Lower leg skin (tissue), 4 donors: Measurements from ENCODE around the gene PCDHGA6. TPM values are rescaled to one million over a fixed set of nuclear protein-coding genes. Genes with fewer than 3 reads are reported as not detected.
"Not testable (repeated sequence)": the region's sequence is repeated elsewhere in the genome, so short reads cannot be mapped to it uniquely, and the experiment has no call there.

Experiments
- DNase-seq, 2 donors: peaks; one replicate each; pipeline ENCODE4 v3.0.0-alpha.2; 2019; ENCODE audit warnings: low spot score in 2 of 2
- H3K4me3 ChIP-seq: fragments of 200-600 bp; sonication (generic); 2 replicates; pipeline ENCODE4 v1.5.1; 2017; ENCODE audit warnings: mild to moderate bottlenecking, low read depth; ENCODE audit not compliant: poor library complexity, severe bottlenecking
- POLR2A ChIP-seq, 2 donors: fragments of 450-650 bp; IDR thresholded peaks; one replicate each; pipeline ENCODE4 v1.6.1; 2016 to 2017; ENCODE audit warnings: antibody characterized with exemption in 2 of 2, mild to moderate bottlenecking in 1 of 2, moderate library complexity in 1 of 2
- WGBS, 2 donors: methylation state at CpG; one replicate each; pipeline ENCODE4 v1.1.5; 2018; 5-methylcytosine and 5-hydroxymethylcytosine counted together
- intact Hi-C: fragments of 100-400 bp; cut with DNase I; formaldehyde crosslinking; loops from one replicate; pipeline ENCODE4 v1.15.0; 2023; ENCODE audit warnings: low total_unique reads
- total RNA-seq, 4 donors: library from RNA; depleted of rRNA; stranded (reverse); fragments of >200 nt; gene quantifications; one replicate each; pipeline ENCODE4 v1.1.0, GENCODE V29; 2016
- TF ChIP-seq, protein P1 (sequence below), 3 donors: fragments of 450-650 bp; IDR thresholded peaks; one replicate each; pipeline ENCODE4 v1.5.1; 2016; ENCODE audit warnings: antibody characterized with exemption in 3 of 3, mild to moderate bottlenecking in 3 of 3, moderate library complexity in 2 of 3

PCDHGA6 gene
- total RNA-seq, result 1 to 10 TPM; 2.5 to 3.7 (median 3.6) TPM

DNA sequence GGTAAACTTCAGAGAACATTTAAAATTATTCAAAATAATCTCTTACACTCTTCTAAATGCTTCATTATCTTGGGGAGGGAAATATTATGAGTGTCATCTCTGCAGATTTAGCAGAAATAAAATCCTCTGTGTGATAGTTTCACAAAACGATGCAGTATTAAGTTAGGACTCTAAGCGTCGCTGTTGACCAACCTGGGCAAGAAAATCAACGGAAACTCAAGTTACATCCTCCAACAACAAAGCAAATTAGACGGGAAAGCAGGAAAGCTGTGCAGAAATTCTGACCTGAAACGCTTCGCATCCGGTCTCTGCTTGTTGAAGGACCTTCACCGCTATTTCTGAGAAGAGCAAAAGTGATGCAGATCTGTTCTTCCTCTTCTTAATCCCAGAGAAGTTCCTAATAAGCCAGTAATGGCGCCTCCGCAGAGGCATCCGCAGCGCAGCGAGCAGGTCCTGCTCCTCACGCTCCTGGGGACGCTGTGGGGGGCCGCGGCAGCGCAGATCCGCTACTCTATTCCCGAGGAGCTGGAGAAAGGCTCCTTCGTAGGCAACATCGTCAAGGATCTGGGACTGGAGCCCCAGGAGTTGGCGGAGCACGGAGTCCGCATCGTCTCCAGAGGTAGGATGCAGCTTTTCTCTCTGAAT is at the start of gene PCDHGA6:
Gene PCDHGA6, plus strand, starts transcription at position 219 of the 645 bp plus-strand sequence. Its CDS starts 193 bp downstream, at position 412.
- TF ChIP-seq, protein P1, sequence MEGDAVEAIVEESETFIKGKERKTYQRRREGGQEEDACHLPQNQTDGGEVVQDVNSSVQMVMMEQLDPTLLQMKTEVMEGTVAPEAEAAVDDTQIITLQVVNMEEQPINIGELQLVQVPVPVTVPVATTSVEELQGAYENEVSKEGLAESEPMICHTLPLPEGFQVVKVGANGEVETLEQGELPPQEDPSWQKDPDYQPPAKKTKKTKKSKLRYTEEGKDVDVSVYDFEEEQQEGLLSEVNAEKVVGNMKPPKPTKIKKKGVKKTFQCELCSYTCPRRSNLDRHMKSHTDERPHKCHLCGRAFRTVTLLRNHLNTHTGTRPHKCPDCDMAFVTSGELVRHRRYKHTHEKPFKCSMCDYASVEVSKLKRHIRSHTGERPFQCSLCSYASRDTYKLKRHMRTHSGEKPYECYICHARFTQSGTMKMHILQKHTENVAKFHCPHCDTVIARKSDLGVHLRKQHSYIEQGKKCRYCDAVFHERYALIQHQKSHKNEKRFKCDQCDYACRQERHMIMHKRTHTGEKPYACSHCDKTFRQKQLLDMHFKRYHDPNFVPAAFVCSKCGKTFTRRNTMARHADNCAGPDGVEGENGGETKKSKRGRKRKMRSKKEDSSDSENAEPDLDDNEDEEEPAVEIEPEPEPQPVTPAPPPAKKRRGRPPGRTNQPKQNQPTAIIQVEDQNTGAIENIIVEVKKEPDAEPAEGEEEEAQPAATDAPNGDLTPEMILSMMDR (IDR thresholded peaks at IDR 0.05), result no peak
- no peak for TF ChIP-seq POLR2A (IDR thresholded peaks at IDR 0.05)
- no peak within 1 kb of the TSS for H3K4me3 ChIP-seq
- intact Hi-C loops, result no loop called here
- 22 to 23% methylated on average over 27 of the region's 27 CpGs for WGBS, 2 donors
- no peak for DNase-seq

DNA sequence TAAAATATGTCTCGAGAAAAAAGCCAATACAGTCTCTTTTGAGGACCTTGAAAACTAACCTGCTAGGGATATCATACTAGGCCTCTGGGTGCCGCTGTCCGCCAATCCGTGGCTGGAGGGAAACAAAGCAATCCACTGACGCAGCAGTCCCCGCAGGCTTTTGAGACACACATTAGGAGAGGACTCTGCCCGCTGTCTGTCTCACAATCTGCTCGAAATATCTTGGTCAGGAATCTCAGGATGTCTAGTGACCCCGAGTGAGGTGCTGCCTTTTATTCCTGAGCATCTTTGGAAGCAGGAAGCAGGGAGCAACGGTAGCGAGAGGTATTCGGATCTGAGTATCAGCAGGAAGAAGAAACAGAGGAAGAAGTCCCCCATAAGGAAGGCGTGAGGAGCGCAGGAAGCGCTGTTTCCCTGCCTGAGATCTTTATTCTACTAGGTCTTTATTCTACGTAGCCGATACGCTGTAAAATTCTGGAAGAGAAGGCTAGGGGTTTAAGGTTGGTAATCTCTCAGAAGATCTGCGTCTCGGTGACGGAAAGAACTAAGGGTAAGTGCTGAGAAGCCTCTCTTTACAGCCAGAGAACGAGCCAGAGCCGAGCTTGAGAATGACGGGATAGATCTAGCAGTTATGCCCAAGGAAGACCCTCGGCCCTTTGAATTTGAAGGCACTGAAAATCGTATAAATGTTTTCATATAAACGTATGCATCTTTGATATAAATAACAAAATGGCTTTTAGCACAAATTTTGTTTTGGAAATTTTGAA is 47.4 kb upstream of the PCDHGA6 start:
- no peak for TF ChIP-seq POLR2A (IDR thresholded peaks at IDR 0.05)
- TF ChIP-seq, protein P1 (IDR thresholded peaks at IDR 0.05), result no peak
- peak in 1 of 2 donors; percentile 30 for DNase-seq
- WGBS, 2 donors, result 11 to 14% methylated on average over 27 of the region's 27 CpGs
- intact Hi-C loops, result no loop called here
- H3K4me3 ChIP-seq, result no peak overlapping the region

DNA sequence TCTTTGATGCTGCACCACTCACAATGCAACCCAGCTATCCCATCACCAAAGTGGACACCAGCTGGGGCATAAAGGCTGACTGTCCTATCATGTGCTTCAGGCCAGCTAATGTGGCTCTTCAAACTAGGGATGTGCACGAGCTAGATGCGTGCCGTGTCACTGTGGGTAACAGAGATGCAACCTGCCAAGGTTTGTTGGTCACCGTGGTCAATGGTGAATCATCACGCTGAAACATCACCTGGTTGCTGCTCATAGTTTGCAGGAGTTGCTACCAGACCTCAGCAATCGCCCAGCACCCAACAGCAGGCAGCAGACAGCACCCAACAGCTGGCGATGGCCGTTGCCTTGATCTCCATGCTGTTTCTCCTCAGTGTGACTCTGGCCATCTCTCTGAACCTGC is 45.5 kb upstream of the PCDHGA6 start:
- H3K4me3 ChIP-seq, result no peak overlapping the region
- DNase-seq, result no peak
- intact Hi-C loops, result no loop called here
- TF ChIP-seq, protein P1 (IDR thresholded peaks at IDR 0.05), result no peak
- no peak for TF ChIP-seq POLR2A (IDR thresholded peaks at IDR 0.05)
- WGBS, 2 donors, result 78 to 91% methylated on average over 3 to 8 of the region's 8 CpGs

DNA sequence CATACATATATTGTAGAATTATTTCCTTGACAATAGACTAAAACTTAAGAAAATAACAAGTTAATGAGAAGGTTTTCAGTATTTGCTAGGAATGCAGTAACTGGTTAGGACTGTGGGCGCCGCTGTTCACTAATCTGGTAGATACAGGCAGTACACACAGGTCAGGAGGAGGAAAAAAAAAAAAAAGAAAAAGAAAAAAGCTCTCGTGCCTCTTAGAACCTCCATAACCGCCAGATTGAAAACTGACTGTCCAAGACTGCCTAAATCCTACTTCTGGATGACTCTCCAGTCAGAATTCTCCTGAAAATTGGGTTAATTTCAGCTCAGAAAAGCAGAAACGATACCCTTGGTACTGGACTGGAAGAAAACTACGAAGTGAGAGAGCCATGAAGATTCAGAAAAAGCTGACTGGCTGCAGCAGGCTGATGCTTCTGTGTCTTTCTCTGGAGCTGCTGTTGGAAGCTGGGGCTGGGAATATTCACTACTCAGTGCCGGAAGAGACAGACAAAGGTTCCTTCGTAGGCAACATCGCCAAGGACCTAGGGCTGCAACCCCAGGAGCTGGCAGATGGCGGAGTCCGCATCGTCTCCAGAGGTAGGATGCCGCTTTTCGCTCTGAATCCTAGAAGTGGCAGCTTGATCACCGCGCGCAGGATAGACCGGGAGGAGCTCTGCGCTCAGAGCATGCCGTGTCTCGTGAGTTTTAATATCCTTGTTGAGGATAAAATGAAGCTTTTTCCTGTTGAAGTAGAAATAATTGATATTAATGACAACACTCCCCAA is 43.2 kb upstream of the PCDHGA6 start, which contains the start of gene PCDHGA1:
Gene PCDHGA1, plus strand, starts transcription at position 216 of the 782 bp plus-strand sequence.
- no peak for TF ChIP-seq POLR2A (IDR thresholded peaks at IDR 0.05)
- TF ChIP-seq, protein P1 (IDR thresholded peaks at IDR 0.05), result no peak
- intact Hi-C loops, result no loop called here
- 25 to 27% methylated on average over 21 of the region's 21 CpGs for WGBS, 2 donors
- no peak for DNase-seq
- no peak within 1 kb of the TSS for H3K4me3 ChIP-seq

DNA sequence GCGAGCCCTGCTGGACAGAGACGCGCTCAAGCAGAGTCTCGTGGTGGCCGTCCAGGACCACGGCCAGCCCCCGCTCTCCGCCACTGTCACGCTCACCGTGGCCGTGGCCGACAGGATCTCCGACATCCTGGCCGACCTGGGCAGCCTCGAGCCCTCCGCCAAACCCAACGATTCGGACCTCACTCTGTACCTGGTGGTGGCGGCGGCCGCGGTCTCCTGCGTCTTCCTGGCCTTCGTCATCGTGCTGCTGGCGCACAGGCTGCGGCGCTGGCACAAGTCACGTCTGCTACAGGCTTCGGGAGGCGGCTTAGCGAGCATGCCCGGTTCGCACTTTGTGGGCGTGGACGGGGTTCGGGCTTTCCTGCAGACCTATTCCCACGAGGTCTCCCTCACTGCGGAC is 41.1 kb upstream of the PCDHGA6 start:
- H3K4me3 ChIP-seq, DNase-seq, intact Hi-C loops: not testable (repeated sequence)
- WGBS, 2 donors, result 36 to 45% methylated on average over 14 to 34 of the region's 39 CpGs
